T47D (cell line): ENCODE measurements around the gene SPACDR.
A peak's percentile ranks its signal among the peaks of the same experiment; 100 is the strongest.

Experiments used
- DNase-seq, 2 experiments: peaks; one replicate each; pipeline versions ENCODE4 v3.0.0 to v3.0.0-alpha.2; 2011 to 2012; ENCODE audit warnings: low read depth in 1 of 2, low spot score in 1 of 2
- JUND ChIP-seq: IDR thresholded peaks from 2 replicates; pipeline ENCODE4 v1.6.1; 2012; ENCODE audit warnings: low read depth
- in situ Hi-C: cut with HindIII; loops from 2 replicates; pipeline ENCODE4 v1.10.0; 2016; ENCODE audit warnings: low sequenced_read_pairs, low pct_unique_long_range_greater_than_20kb

SPACDR gene

DNA sequence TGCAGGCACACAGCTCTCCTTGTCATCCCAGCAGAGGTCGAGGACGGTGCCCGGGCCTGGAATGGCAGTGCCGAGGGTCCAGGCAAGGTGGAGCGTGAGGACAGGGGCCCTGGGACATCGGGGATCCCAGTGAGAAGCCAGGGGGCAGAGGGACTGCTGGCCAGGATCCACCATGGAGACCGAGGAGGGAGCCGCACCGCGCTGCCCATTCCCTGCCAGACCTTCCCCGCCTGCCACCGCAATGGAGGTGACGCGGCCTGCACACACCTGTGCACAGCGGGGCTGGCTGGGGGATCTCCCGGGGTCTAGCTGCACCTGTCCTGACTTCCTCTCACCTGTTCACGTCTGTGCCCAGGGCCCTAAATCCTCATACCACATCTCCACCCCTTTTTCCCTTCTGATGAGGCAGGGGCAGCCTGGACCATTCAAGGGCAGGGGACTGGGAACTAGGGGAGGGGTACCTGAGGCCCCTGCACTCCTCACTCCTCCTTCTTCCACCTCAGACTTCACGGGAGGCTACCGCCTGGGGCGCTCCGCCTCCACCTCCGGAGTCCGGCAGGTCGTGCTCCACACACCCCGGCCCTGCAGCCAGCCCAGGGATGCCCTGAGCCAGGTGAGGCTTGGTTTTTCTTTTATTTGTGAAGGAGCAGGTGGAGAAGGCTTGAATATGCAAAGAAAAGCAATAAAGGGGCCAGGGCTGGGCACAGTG is 26.6 kb upstream of the SPACDR start:
- in situ Hi-C loops, result no loop called here
- no peak for TF ChIP-seq JUND
- DNase-seq, result no peak

DNA sequence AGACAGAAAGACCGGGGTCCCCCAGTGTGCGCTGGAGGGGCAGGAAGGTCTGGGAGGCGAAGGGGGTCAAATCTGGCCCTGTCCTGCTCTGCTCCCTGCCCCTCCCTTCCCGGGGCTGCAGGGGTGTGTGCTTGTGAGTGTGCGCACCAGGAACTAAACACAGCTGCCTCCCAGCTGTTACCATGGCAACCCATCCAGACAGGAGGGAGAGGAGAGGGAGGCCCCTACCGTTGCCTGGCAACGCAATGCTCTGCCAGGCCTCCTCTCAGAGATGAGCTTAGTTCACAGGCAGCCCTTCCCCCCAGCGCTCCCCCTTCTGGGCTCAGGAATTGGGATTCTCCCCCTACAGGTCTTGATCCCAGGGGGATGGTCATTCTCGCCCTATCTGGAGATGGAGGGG is 25.8 kb upstream of the SPACDR start:
- no peak for TF ChIP-seq JUND
- peak in 1 of 2 experiments; percentile 63 for DNase-seq

DNA sequence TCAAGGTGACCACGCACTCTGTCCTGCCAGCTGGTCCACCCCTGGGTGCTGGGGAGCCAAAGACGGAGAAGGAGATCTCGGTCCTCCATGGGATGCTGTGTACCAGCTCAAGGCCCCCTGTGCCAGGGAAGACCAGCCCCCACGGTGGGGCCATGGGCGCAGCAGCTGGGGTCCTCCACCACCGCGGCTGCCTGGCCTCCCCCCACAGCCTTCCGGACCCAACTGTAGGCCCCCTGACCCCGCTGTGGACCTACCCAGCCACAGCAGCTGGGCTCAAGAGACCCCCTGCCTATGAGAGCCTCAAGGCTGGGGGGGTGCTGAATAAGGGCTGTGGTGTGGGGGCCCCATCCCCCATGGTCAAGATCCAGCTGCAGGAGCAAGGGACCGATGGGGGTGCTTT is 25.1 kb upstream of the SPACDR start:
- in situ Hi-C loops, result no loop called here
- DNase-seq, result no peak
- TF ChIP-seq JUND, result no peak

More for the DNA sequence above, 25.8 kb upstream of the SPACDR start:
- in situ Hi-C loops, result no loop called here

DNA sequence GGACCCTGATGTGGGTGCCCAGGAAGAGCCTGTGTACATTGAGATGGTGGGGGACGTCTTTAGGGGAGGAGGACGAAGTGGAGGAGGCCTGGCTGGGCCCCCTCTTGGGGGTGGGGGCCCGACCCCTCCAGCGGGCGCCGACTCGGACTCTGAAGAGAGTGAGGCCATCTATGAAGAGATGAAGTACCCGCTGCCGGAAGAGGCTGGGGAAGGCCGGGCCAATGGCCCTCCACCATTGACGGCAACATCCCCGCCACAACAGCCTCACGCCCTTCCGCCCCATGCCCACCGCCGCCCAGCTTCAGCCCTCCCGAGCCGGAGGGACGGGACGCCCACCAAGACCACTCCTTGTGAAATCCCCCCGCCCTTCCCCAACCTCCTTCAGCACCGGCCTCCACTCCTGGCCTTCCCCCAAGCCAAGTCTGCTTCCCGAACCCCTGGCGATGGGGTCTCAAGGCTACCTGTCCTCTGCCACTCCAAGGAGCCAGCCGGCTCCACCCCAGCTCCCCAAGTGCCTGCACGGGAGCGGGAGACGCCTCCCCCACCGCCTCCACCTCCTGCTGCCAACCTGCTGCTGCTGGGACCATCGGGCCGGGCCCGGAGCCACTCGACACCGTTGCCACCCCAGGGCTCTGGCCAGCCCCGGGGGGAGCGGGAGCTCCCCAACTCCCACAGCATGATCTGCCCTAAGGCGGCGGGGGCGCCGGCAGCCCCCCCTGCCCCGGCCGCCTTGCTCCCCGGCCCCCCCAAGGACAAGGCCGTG is 24.5 kb upstream of the SPACDR start:
- no peak for DNase-seq
- no peak for TF ChIP-seq JUND
- in situ Hi-C loops, result no loop called here

DNA sequence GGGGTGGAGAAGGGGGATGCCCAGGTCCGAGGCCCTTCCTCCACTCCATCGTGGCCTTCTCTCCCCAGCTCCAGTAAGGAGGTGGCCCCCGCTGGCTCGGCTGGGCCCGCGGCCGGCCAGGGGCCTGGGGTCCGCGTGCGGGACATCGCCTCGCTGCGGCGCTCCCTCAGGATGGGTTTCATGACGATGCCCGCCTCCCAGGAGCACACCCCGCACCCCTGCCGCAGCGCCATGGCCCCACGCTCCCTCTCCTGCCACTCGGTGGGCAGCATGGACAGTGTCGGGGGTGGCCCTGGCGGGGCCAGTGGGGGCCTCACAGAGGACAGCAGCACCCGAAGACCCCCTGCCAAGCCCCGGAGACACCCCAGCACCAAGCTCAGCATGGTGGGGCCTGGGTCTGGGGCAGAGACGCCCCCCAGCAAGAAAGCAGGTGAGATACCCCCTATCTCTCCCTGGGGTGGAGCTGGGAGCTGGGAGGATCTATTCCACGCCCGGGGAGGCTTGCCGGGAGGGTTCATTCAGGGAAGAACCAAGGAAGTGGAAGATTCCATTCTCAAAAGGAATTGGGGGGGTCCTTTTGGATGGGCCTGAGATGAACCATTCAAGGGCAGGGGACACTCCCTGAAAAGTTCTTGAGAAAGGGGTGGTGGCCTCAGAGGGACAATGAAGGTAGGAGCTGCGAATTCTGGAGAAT is 22.8 kb upstream of the SPACDR start:
- peak; percentile 38 to 76 for DNase-seq
- no peak for TF ChIP-seq JUND
- in situ Hi-C loops, result no loop called here

DNA sequence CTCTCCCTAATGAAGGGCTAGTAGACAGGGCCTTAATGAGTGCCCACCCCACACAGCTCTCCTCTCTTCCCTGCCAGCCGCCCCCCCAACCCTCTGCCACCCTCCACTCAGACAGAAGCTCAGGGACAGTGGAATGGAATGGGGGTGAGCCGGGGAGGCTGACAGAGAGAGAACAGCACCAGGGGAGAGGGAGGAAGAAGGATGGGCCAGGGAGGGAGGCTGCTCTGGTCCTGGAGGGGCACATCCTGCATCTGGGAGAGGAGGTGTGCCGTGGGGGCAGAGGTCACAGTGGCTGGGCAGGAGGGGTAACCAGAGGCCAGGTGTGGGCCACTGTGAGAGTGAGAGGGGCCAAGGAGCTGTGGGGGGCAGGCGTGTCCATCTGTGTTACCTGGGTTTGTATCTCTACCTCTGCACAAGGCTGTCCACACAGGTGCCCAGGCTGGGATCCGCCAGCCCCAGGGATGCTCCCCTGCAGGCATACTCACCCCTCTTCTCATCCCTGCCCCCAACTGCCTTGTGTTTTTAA is 22.1 kb upstream of the SPACDR start:
- no peak for DNase-seq
- in situ Hi-C loops, result no loop called here
- TF ChIP-seq JUND, result no peak

DNA sequence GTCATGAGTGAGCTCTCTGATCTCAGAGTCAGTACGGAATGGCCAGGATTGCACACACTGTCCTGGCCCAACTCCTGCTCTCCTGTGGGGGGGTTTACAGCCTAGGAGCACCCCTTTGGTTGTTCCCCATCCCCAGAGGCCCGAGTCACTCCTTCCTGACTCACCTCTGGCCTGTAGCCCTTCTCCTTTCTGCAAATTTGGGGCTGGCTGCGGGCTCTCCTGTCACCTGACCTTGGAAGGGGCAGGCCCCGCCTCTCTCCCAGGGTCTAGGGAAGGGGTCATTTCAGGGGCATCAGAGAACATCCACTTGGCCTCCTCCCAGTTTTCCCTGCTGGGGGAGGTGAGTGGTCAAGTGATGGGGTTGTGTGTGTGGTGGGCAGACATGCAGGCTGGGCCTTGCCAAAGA is 21.4 kb upstream of the SPACDR start:
- no peak for TF ChIP-seq JUND
- DNase-seq, result no peak
- in situ Hi-C loops, result no loop called here

DNA sequence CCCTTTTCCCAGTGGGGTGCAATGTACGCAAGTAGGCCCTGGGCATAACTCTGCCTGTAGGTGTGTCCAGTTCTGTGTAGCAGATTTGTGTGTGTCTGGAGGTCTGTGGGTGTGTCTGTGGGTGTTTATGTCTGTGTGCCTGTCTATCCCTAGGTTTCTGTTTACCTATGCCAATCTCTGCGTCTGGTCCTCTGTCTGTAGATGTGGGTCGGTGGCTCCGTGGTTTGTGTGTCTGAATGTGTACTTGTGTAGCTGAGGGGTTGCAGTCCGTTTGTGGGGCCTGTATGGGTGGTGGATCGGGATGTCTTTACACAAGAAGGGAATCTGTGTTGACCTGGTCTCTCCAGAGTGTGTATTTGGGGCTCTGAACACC is 20.6 kb upstream of the SPACDR start:
- TF ChIP-seq JUND, result no peak
- in situ Hi-C loops, result no loop called here
- no peak for DNase-seq

DNA sequence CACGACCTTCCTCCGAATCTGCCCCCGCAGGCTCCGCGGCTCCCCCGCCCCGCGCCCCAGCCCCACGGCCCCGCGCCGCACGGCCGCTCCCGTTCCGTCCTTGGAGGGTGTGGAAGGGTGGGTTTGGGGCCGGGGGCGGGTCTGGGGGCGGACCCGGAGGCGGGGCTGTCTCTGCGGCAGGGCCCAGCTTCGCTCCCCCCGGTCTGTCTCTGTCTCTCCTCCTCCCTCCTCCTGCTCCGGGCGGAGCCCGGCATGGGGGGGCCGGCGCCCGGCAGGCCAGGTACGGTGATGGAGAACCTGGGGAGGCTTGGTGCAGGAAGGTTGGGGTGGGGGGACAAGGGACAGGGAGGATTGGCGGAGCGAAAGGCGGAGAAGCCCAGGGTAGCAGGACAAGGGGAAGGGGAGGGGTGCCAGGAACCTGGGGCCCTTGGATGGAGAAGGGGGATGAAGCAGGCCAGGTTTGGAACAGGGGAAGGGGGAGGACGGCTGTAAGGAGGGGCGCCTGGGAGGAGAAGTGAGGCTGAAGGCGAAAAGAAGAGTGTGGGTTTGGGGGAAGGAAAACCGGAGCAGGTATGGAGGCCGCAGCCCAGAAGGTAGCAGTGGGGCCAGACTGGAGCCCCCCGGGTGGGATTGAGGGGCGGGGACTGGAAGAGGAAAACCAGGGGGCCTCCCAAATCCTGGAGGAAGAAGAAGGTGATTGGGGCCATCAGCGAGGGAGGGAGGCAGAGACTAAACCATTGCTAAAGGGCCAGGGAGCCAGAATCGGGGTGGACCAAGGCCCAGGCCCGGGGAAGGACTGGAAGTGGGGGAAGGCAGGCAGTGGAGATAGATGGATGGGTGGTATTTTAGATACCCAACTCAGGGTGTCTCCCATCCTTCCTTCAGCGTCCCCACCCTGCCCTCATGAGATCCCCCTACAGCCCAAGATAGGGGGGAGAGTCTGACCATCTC is 19.9 kb upstream of the SPACDR start, which contains the start of gene NYAP1:
Gene NYAP1 (plus strand): TSS at position 206 of the 951 bp plus-strand sequence. CDS start 1,385 bp downstream, outside the sequence.
- no peak for TF ChIP-seq JUND
- DNase-seq, result peak; percentile 65 to 73
- in situ Hi-C loops, result no loop called here

DNA sequence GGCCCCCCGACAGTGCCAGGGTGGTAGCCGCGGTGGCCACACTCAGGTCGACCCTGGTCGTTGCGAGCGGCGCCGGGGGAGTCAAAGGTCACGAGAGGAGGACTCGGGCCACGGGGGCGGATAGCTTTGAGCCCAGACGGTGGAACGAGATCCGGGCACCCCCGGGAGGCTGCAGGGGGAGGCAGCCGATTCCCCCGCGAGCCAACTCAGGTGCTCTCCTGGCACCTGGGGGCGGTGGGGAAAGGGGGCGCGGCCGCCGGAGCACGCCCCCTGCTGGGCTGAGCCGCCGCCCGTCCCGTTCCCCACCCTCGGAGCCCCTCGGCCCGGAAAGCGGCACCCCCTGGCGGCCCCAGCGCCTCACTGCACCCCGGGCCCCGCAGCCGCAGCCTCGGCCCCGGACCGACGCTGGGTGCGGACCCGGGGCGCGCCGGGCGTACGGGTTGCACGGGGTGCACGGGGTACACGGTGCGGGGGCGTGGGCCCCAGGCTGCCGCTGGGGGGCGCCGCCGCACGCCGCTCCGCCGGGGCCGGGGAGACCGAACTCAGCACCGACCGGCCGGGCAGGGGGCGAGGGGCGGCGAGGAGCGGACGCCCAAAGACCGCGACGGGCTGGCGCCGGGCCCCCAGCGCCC is 19.1 kb upstream of the SPACDR start:
- in situ Hi-C loops, result no loop called here
- DNase-seq, result peak; percentile 53 to 64
- TF ChIP-seq JUND, result no peak

DNA sequence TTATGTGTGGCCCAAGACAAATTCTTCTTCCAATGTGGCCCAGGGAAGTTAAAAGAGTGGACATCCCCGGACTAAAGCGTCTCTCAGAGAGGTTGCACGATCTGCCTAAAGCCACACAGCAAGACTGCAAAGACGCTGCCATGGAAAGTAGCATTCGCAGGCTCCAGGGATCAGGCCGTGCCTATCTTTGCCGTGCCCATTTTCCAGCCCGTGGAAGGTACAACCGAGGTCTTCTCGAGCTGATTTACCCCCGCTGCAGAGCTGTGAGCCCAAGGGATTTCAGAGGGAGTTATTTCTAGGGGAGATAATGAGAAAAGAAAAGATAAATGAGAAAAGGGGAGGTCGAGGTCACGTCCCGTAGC is 18.6 kb upstream of the SPACDR start:
- TF ChIP-seq JUND, result no peak
- in situ Hi-C loops, result no loop called here
- DNase-seq, result no peak
